HL-60/S4 treated with retinoic acid at 250 ng/mL for 4 days and 3 days (cell line): ENCODE data around the gene FAM161B.
"Not testable (repeated sequence)": the region's sequence is repeated elsewhere in the genome, so short reads cannot be mapped to it uniquely, and the experiment has no call there.

ENCODE experiments used
- in situ Hi-C: fragments of 300-500 bp; cut with MboI; formaldehyde crosslinking; loops from 2 replicates; pipeline ENCODE4 v1.7.0; 2022; ENCODE audit warnings: low sequenced_read_pairs

Gene FAM161B

DNA sequence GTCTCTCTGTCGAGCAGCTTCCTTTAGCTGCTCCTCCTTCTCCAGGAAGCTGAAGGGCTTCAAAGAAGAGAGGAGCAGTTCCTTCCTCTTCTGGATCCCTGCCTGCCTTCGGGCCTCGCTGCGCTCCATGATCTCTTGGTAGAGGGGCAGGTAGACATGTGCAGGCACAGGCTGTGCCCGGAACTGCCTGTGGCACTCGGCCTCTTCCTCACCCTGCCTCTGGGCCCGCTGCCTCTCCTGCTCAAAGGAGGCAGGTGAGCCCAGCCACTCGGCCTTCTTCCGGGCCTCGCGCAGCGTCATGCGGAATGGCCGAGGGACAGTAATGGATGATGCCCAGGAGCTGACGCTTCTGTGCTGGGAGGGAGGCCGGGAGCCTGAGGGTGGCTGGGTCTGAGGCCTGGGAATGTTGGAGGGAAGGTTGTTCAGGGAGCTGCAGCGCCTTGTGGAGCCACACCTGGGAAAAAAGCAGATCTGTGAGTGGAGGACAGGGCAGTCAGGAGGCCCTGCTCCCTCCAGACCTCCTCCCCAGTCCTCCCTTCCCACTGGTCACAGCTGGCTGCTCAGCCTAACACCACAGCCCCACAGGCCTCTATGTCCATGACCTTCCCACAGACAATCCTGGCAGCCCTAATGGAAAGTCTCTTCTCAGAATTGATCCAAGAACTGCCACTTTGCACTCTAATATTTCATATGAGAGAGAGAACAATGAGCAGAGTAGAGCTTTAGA is 5.3 kb downstream of the FAM161B start:
- in situ Hi-C loops = no loop called here

DNA sequence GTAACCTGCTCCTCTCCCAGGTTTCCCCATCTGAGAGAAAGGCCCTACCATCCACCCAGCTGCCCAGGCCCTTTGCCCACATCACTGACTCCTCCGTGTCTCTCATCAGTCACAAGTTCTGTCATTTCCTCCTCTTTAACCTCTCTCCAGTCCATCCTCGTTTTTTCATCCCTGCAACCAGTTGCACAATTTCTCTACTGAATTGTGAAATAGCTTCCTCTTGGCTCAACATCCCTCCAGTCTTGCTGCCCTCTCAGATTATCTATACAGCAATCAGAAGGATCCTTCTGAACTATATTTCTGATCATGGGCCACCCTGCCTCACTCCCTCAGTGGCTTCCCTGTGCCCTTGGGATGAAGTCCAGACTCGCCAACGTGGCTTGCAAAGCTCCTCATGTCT is 6.8 kb downstream of the FAM161B start:
- in situ Hi-C loops = no loop called here

DNA sequence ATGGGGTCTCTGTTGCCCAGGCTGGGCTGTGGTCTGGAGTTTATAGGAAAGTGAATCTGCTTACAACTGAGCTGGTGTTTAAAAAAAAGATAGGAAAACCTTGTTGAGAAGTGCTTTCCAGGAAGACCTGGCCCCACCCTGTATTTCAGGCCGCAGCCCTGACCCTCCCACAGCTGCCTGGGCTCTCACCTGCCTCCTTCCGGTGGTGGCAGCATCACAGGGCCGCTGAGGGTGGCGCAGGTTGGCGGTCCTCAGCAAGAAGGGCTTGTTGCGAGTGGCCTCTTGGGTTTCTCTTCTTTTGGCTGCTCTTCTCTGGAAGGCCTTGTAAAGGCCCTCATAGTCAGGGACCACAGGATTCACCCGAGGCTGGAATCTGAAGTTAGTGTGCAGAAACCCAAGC is 7.7 kb downstream of the FAM161B start:
- in situ Hi-C loops = no loop called here

DNA sequence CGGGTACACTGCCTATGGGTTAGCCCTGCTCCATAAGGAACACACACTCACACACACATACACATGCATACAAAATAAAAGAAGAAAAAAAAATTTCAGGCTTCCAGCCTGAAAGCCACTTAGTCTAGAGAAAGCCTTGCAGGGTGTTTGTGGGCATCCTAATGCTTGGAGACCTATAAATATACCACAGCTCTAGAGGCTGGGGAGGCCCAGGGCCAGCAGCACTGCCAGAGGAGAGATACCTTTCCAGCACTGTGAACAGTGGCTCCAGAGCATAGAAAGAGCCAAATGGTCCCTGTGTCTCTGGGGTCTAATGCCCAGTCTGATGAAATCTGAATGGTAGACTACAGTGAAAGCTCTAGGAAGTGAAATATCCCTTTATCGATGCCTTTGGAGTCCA is 12.9 kb downstream of the FAM161B start:
- in situ Hi-C loops = no loop called here

DNA sequence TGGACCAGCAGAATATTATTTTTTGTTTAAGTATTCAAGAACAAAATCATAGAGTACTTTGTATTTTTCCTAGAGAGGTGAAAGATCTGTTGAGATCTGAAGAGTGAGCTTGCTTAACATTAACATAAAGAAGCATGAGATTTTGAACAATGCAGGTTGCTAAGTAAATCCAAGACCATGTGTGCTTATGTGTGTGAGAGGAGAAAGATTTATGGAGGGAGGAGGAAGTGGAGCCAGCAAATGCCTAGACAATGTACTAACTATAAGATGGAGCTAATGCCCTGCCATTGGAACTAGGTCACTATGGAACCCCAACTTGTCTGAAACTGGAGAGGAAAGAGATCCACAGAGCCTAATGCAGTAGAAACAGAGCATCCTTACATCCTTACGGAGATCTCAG is 13.3 kb downstream of the FAM161B start:
- in situ Hi-C loops = no loop called here

DNA sequence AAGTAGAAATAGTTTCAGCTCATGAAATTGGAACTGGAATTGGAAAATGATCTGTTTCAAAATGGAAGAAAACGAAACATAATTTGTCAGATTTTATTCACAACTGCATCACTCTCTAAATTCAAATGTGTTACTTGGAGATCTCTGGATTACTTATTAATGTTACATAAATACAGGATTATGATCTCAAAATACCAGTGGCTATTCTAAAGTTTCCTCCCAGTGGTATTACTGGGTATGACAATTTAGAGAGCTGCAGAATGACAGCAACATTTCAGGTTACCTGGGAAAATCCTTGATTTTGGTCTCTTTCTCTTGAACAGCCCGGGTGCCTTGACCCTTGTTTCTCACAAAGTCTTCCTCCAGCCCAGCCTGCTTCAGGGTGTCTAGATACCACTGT is 14.2 kb downstream of the FAM161B start:
- in situ Hi-C loops = no loop called here

DNA sequence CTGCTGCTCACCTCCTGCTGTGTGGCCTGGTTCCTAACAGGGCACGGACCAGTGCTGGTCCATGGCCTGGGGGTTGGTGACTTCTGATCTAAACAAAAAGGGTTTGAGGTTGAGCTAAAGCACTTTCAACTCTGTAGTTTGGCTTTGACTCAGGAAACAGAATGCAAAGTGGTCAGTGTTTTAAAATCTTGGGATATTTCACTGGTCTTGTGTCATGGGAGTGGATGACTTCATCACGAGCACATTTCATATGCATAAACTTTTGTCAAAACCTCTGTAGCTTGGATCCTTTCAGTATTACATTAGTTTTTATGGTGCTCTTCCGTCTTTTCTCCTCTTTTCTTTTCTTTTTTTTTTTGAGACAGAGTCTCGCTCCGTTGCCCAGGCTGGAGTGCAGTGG is 25.6 kb downstream of the FAM161B start:
- in situ Hi-C loops = no loop called here

DNA sequence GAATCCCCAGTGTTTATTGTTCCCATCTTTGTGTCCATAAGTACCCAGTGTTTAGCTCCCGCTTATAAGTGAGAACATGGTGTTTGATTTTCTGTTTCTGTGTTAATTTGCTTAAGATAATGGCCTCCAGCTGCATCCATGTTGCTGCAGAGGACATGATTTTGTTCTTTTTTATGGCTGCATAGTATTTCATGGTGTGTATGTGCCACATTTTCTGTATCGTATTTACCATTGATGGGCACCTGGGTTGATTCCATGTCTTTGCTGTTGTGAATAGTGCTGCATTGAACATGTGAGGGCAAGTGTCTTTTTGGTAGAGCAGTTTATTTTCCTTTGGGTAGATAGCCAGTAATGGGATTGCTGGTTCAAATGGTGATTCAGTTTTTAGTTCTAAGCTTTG is 30.4 kb downstream of the FAM161B start:
- in situ Hi-C loops = not testable (repeated sequence)

DNA sequence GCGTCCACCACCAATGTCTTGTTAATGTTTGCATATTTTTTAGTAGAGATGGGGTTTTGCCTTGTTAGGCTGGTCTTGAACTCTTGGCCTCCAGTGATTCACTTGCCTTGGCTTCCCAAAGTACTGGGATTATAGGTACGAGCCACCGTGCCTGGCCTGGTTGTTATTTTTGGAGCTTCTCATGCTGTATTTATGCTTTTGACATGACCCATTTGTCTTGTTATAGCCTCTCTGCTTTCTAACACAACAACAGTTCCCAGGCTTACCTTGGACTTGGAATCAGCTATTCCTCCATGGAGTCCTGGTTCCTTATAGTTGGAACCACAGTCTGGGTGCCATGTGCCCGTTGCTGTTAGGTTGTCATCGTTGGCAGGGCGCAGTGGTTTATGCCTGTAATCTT is 33.6 kb downstream of the FAM161B start:
- in situ Hi-C loops = no loop called here

DNA sequence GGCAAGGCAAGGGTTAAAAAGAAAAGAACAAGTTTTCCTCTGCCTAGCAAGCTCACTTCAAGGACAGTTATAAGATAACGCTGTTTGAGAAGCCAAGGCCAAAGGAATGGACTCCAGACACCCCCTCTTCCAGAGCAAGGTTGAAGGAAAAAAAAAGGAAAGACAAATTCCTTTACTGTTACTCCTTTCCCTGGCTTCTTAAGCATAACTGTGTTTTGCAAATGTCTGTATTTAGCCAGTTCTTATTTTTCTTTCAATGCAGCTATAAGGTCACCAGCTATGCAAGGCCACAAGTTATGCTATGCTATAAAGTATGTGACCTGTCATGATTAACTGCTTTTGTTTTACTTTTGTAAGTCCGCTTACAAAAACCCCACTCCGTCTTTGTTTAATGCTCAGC is 36.6 kb downstream of the FAM161B start:
- in situ Hi-C loops = no loop called here

DNA sequence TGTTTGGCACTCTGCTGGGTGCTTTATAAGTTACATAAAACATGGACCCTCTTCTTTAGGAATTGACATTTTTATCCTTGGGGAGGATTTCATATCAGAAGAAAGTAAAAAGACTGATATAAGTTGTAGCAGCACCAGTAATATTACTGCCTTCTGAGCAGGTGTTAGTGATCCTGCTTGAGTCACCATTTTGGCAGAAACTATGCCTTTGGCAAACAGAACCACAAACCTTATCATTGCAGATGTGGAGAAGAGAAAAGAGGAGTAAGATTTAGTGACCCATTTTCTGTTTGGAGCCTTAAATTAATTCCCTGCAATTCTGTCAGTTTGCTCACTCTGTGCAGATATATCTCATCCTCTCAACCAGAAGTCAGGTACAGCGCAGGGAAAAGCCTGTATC is 40.2 kb downstream of the FAM161B start:
- in situ Hi-C loops = no loop called here

DNA sequence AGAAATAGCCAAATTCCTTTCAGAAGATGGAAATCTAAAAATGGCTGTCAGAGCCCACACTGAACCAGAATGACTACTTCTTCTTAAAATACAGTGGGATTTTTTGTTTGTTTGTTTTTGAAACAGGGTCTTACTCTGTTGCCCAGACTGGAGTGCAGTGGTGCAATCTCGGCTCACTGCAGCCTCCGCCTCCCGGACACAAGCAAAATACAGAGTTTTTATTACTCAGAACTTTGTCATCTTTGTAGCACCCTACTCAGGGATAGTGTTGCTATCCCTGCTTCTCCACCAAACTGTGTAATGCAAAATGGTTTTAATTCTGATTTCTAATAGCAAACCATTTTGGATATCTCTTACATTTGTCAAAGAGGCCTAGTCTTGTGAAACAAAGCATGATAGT is 46.9 kb downstream of the FAM161B start:
- in situ Hi-C loops = no loop called here

DNA sequence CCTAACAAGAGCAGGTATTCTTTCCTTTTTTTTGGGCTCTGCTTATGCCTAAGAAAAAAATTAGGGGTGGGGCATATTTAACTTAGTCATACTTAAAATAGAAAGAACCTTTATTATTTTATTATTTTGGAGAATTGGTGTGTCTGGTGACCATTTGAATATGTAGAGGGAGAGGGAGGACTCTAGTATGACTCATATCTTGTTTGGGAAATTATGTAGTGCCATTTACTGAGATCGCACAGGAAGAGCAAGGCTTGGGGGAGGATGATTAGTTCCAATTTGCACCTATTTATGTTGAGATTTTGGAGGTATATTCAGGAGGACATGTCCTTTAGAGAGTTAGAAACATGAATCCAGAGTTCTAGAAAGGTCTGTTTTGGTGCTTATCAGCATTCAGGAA is 53.4 kb downstream of the FAM161B start:
- in situ Hi-C loops = no loop called here

DNA sequence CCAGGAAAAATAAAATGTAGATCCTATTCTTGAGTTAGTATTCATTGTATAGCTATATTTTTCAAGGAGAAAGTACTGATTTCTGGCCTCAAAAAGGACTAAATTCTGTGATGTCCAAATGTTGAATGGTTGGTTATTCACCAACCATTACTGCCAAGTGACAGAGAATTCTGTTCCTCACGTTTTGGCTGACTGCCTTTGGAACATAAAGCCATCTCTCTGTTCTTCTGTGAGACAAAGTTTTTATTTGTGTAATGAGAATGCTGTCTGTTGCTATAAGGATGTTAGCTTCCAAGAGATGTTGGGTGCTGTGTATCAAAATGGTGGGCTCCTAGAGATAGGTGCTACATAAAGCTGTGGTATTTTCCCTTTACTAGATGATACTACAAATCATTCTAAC is 54.0 kb downstream of the FAM161B start:
- in situ Hi-C loops = no loop called here

DNA sequence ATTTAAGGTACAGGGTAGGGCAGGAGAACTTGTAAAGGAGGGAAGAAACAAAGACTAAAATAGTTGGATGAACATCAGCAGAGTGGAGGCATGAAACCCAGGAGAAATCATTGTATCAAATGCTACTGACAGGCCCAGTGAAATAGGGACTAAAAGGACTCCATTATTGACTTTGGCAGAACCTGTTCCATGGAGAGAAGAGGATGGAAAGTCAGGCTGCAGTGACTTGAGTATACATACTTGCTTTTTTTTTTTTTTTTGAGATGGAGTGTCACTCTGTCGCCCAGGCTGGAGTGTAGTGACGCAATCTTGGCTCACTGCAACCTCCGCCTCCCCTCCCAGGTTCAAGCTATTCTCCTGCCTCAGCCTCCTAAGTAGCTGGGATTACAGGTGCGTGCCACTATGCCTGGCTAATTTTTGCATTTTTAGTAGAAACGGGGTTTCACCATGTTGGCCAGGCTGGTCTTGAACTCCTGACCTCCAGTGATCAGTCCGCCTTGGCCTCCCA is 55.7 kb downstream of the FAM161B start:
- in situ Hi-C loops = not testable (repeated sequence)

DNA sequence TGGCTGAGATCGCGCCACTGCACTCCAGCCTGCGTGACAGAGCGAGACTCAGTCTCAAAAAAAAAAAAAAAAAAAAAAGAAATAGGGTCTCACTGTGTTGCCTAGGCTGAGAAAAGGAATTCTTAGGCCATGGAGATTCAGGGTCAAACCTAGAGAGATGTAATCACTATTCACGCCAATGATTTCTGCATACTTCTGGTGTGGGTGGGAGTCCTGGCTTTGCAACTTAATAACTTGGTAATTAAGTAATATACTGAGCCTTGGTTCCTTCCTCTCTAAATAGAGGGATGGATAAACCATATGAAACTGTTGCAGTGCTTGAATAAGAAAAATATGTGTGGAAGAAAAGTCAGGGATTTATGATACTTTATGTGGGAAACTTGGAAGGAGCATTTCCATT is 60.5 kb downstream of the FAM161B start:
- in situ Hi-C loops = no loop called here

DNA sequence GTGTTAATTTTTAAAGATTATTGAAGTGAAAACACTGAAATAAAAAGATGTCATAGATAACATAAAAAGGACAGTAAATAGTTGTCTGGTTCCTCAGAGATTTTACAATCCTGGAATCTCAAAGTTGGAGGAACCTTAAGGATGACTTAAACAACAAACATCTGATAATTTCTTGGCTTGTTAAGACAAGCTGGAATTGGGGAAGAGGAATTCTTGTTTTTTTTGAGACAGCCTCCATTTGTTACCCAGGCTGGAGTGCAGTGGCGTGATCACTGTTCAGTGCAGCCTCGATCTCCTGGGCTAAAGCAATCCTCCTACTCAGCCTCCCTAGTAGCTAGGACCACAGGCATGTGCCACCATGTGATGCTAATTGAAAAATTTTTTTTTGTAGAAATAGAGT is 60.9 kb downstream of the FAM161B start:
- in situ Hi-C loops = no loop called here

DNA sequence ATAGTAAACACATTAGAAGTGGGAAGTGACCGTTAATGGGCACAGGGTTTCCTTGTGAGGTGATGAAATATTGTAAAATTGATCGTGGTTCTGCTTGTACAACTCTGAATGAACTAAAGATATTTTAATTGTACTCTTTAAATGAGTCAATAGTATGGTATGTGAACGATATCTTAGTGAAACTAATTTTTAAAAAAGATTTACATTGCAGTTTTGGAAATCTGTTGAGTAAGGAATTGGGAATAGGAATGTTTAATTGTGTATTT is 61.5 kb downstream of the FAM161B start:
- in situ Hi-C loops = no loop called here

DNA sequence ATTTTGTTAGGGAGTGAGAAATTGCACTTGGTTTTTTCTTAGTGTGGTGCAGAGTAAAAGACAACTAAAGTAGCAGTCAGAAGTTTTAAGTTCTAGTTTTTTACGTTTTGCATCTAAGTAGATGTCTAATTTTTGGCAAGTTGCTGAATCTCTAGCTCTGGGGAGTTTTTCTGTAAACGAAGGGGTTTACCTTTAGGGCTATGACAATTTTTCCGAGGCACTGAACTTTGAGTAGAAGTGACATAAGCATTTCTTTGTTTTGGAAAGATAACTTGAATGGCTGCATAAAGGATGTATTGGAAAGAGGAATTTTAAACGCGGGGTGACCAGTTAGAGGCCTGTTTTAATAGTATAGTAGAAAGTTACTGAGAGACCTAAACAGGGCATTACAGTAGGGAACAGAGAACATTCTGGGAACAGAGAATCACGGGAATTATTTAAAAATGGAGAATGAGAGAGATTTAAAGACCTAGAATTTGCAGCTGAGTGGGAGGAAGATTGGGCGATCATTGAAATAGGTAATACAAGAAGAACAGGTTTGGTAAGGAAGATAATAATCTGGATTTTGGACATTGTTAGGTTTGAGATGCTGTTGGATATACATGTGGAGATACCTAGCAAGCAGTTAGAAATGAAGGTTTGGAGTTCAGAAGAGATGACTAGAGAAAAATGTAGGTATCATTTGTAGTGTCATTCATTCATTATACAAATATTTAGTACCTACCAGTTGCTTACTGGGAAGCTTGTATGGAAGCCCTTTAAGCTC is 62.0 kb downstream of the FAM161B start:
- in situ Hi-C loops = no loop called here

DNA sequence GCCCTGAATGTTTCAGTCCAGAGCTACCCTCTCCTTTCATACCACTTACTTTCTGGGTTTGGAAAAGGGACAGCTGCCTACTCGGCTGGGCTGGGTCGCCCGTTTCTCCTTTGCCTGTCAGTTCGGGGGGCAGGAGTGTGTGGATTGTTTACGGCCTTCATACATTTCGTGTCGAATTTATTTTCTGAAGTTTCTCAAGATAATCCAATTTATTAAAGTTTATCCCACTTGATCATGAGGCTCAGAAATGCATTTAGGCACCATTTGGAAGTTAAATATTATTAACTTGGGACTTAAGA is 62.6 kb downstream of the FAM161B start:
- in situ Hi-C loops = no loop called here

DNA sequence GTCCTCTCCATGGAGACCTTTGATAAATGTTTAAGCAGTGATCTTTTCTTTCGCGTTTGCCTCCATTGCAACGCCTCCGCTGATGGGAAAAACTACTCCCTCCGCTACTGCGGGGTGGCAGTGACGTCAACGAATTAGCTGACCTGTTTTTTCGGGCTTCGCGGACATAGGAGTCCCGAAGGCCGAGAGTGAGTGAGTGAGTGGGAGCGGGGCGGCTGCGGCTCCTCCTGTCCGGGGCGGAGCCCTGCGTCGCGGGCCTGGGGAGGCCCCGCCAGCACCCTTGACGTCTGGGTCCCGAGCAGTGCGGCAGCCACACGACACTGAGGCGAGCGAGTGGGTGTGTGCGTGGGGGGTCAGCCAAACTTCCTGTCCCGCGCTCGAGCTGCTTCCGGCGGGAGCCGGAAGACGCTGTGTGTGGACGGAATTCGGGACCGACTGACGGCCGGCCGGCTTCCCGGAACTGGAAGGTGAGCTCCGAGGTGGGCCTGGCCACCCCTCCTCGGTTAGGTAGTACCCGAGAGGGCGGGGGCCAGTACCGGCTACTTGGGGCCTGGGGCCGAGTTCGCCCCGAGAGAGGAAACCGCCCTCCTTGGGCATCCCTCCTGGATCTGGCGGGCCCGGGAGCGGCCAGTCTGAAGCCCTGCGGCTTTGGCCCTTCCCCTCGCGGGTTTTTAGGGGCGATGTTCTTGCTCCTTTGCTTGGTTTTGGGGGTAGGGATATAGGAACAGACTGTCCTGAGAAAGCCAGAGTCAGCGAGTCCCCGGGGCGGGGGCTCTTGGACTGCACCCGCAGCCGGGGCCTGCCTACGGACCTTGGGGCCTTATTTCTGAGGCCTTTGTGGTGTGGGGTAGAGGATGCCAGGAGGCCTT is 63.2 kb downstream of the FAM161B start, which contains the start of gene ZNF410:
Gene ZNF410 (plus strand): TSS at position 411 of the 869 bp plus-strand sequence. CDS start 5,317 bp downstream, outside the sequence.
- in situ Hi-C loops = no loop called here
